Measurements from ENCODE around the gene RBM7. TPM values are rescaled to one million over a fixed set of nuclear protein-coding genes. Genes with fewer than 3 reads are reported as not detected.
A peak's percentile ranks its signal among the peaks of the same experiment; 100 is the strongest.

Gene RBM7
- polyA plus RNA-seq (ENCODE audit: insufficient read length in 10 of 10), result 10 to 100 TPM; 24.7 to 33.4 (median 27.8) TPM
- long read RNA-seq, donor 1, full-length matches to known transcripts, result 7 of 7 reads
- long read RNA-seq, donor 1, partial matches to known transcripts, result 0 of 7 reads
- long read RNA-seq, donor 1, other reads (novel, unspliced or antisense), result 0 of 7 reads
- long read RNA-seq, donor 2, full-length matches to known transcripts, result 12 of 12 reads
- long read RNA-seq, donor 2, partial matches to known transcripts, result 0 of 12 reads
- long read RNA-seq, donor 2, other reads (novel, unspliced or antisense), result 0 of 12 reads
- long read RNA-seq, donor 3, result 0 reads
- long read RNA-seq, donor 4, full-length matches to known transcripts, result 8 of 8 reads
- long read RNA-seq, donor 4, partial matches to known transcripts, result 0 of 8 reads
- long read RNA-seq, donor 4, other reads (novel, unspliced or antisense), result 0 of 8 reads
- long read RNA-seq, donor 5, full-length matches to known transcripts, result 18 of 18 reads
- long read RNA-seq, donor 5, partial matches to known transcripts, result 0 of 18 reads
- long read RNA-seq, donor 5, other reads (novel, unspliced or antisense), result 0 of 18 reads
- long read RNA-seq, donor 6, full-length matches to known transcripts, result 12 of 12 reads
- long read RNA-seq, donor 6, partial matches to known transcripts, result 0 of 12 reads
- long read RNA-seq, donor 6, other reads (novel, unspliced or antisense), result 0 of 12 reads
- long read RNA-seq, donor 7, full-length matches to known transcripts, result 9 of 9 reads
- long read RNA-seq, donor 7, partial matches to known transcripts, result 0 of 9 reads
- long read RNA-seq, donor 7, other reads (novel, unspliced or antisense), result 0 of 9 reads
- long read RNA-seq, donor 8, full-length matches to known transcripts, result 13 of 13 reads
- long read RNA-seq, donor 8, partial matches to known transcripts, result 0 of 13 reads
- long read RNA-seq, donor 8, other reads (novel, unspliced or antisense), result 0 of 13 reads
- long read RNA-seq, donor 9, full-length matches to known transcripts, result 3 of 3 reads
- long read RNA-seq, donor 9, partial matches to known transcripts, result 0 of 3 reads
- long read RNA-seq, donor 9, other reads (novel, unspliced or antisense), result 0 of 3 reads

GRCh38 chr11:114400216-114400914 lies at the start of gene RBM7, which contains the start of gene C11orf71:
Gene RBM7, plus strand, starts transcription at chr11:114400666. Its CDS starts 6 bp downstream, at chr11:114400672.
Gene C11orf71, minus strand, starts transcription at chr11:114400511. Its CDS starts 180 bp downstream, at chr11:114400331.
- DNase-seq, result peak; percentile 99

- DNase-seq, result peak in 2 of 3 donors; percentile 14 to 21
These were observed 47.0 kb upstream of the RBM7 start for GRCh38 chr11:114353443-114353842.

- DNase-seq, result peak; percentile 20 to 89 (median 58)
These were observed 46.4 kb upstream of the RBM7 start for GRCh38 chr11:114354076-114354475.

- DNase-seq, result no peak
These were observed 41.8 kb upstream of the RBM7 start for GRCh38 chr11:114358716-114359115.

DNA sequence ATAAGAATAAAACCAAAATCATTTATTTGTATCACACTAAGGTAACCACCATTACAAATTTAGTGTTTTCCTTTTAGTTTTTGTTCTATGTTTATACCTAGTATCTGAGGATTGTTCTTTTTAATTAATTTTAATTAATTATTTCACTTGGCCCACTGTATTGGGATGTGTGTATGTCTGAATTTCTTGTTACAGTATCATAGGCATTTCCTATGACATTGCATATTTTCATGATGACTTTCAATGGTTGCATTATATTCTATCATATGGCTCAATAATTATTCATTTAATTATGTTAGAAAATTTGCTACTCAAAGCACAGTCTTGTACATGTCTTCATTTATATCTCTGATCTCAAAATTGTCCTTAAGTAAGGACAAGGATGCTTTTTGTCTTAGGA lies 41.1 kb upstream of the RBM7 start:
- no peak for DNase-seq

DNA sequence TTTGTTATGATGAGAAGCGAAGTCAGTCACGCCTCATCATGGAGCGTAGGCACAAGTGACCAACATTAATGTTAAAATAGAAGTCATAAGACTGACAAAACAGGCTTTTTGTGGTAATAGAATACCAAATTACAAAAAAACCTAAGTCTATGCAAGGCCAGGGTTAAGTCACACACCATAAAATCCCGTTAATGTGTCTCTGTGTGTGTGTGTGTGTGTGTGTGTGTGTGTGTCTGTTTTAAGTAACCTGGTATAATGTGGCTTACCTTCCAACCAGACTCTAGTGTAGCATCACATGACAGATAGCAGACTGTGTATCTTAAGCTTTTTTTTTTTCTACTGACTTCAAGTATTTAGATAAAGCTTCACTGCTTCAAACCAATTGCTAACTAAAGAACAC lies 38.1 kb upstream of the RBM7 start:
- no peak for DNase-seq

- DNase-seq, result no peak
These were observed 37.5 kb upstream of the RBM7 start for GRCh38 chr11:114362958-114363357.

DNA sequence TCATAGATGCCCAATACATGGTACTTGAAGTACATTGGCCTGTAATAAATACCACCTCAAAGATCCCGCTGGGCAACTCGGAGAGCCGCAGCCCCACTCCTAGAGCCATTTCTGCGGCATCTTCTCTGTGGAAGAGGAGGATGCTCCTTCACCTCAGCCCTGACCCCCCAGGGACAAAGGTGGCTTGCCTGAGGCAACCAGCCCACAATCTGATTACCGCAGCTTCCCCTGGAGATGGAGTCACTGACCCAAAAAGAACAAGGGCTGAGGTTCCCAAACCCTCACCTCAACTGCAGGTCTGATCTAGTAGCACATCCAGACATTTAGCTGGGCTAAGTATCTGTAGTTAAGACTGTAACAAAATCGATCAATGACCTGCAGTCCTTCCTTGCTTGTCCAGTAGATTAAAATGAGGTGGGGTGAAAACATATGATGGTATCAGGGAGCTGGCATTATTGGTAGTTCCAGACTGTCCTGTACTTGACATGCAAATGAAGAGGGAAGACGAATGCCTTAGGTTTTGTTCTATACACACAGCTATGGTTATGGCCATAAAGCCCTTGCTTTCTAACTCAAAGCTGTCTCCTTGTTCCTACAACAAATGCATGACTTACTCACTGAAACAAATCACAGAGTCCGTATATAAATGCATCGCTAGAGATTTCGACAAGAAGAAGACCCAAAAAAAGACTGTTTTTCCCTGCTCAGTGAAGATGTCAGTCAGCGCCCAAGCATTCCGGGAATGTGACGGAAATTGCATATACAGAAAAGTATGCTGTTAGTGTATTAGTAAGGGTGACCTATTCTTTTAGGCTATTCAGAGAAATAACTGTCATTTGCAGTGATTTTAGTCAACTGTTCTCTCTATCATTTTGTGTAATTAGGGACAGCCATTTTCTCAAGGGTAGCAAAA lies 33.9 kb upstream of the RBM7 start:
- DNase-seq, result peak in 2 of 3 donors; percentile 6 to 89

- no peak for DNase-seq
These were observed 33.1 kb upstream of the RBM7 start for GRCh38 chr11:114367244-114367957.

DNA sequence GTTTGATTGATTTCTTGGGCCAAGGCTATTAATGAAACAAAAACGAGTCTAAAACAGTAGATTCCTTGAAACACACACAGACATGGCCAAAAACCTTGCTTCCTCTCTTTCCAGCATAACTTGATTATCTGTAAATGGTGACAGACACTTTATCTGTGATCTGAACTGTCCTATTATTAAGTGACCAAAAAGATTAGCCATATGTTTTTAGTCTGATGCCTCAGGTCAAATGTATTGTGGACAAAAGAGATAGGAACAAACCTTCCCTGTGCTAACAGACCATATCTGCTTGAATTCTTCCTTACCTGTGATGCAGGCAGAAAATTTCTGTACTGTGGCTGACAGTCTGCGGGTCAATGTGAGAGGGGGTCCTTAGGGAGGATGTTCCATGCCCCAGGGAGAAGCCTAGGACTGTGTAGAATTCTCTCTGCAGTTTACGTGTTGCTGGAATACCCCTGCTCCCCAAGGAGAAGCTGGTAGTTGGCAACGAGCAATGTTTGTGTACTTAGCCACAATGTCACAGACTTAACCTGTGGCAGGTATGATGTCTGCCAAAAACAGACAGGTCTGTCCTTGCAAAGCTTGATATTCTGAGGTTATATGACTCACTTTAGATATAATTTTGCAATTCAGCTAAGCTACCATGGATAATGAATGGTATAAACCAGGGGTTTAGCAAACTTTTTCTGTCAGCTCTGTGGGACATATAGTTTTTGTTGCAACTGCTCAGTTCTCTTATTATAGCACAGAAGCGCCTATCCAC lies 31.4 kb upstream of the RBM7 start:
- no peak for DNase-seq

- DNase-seq, result no peak
These were observed 25.4 kb upstream of the RBM7 start for GRCh38 chr11:114375052-114375451.

GRCh38 chr11:114377612-114378267 lies 22.7 kb upstream of the RBM7 start:
- peak in 1 of 3 donors; percentile 93 for DNase-seq

DNA sequence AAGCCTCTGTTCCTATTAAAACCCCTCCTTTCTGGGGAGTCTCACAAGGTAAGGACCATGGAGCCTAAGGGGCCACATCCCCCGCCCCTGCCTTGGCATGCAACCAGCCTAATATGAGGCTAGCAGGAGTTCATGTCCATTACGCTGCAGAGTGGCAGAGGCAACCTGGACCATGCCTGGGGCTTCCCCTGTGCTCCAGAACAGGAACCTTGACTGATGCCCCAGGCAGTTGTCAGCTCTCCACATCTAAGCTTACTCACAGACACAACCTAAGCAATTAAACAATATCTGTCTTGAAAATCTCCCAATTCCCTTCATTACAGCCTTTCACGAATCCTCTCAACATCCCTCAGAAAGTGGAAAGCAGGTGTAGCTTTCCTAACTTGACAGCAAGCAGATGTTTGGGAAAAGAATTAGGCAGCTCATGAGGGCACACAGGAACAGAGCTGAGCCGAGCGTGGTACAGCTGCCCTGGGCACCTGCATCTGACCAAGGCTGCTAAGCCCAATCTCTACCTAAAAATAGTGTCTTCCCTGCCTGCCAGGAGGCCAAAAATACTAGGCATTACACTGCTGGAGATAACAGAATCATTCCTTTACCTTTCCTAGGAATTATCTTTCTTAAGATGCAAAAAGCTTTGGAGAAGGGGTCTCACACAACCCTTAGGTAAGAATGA lies 20.9 kb upstream of the RBM7 start:
- DNase-seq, result no peak

DNA sequence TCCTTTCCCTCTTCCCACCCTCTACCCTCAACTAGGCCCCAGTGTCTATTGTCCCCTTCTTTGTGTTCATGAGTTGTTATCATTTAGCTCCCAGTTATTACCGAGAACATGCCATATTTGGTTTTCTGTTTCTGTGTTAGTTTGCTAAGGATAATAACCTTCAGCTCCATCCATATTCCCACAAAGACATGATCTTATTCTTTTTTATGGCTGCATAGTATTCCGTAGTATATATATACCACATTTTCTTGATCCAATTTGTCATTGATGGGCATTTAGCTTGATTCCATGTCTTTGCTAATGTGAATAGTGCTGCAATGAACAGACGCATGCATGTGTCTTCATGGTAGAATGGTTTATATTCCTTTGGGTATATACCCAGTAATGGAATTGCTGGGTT lies 18.0 kb upstream of the RBM7 start:
- no peak for DNase-seq

DNA sequence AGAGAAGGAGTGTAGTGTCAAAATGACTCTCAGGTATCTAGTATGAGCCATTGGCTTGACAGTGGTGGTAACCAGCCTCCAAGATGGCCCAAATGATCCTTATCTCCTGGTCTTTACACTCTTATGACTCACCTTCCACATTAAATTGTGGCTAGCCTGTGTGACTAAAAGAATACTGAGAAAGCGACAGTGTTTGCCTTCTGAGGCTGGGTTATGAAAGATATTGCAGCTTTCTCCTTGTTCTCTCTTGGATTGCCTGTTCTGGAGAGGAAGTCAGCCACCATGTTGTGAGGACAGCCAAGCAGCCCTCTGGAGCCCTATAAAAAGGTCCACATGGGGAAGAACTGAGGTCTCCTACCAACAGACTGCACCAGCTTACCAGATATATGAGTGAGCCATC lies 16.0 kb upstream of the RBM7 start:
- no peak for DNase-seq

DNA sequence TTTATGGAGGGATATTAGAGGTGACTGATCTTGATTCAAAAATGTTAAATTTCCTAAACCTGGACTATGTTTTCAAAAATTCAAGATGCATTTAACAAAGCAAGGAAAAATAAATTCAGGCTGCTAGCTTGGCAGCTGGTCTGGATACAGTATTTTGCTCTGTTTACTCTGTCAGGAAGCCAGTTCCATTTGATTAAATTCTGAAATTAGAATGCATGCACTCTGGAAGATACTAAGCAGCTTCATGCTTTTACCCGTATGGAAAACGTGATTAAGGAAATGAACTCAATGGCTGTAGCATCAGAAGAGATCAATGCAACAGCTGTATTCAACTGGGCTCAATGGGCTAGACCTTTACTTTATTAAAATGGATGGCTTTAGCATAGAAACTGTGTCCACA lies 14.3 kb upstream of the RBM7 start:
- DNase-seq, result no peak

DNA sequence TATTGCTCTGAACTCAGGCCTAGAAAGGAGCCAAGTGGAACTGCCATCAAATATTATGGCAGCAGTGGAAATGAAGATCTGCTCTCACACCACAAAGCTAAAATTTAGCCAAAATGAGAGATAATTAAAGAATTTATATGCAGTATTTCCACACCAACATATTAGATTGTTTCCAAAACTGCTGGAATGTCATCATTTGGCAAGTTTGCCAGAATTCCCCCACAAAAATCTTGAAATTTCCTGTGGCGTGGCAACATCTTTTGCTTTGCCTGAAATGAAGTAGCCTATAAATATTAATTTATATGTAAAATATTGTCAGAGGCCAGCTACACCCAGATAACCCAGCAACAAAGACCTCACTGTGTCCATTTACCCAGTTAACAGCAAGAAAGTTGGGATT lies 13.9 kb upstream of the RBM7 start:
- no peak for DNase-seq

Data from muscle of back (tissue), 13 donors.